SK-N-SH treated with all-trans-retinoic acid at 6 μM for 48 hours (cell line): ENCODE results near the gene JSRP1.

Experiments
- ATAC-seq: fragments of 200-7000 bp; cut with Tn5 transposase; 3 replicates; pipeline ENCODE4 v1.9.1; 2020; ENCODE audit warnings: mild to moderate bottlenecking, moderate library complexity
- ARNTL ChIP-seq: fragments of 450-650 bp; formaldehyde crosslinking; IDR thresholded peaks from 2 replicates; pipeline ENCODE4 v1.5.0; 2020; ENCODE audit warnings: low read depth, mild to moderate bottlenecking, moderate library complexity, borderline replicate concordance
- BACH2 ChIP-seq: fragments of 250-450 bp; sonication (Bioruptor Pico); IDR thresholded peaks from 2 replicates; pipeline ENCODE4 v1.9.0; 2021; ENCODE audit warnings: mild to moderate bottlenecking, borderline replicate concordance
- GLIS3 ChIP-seq: fragments of 250-450 bp; sonication (Bioruptor Pico); IDR thresholded peaks from 2 replicates; pipeline ENCODE4 v1.5.0; 2020; ENCODE audit warnings: mild to moderate bottlenecking, moderate library complexity
- ISL1 ChIP-seq: fragments of 250-450 bp; sonication (Bioruptor Pico); IDR thresholded peaks from 2 replicates; pipeline ENCODE4 v2.1.2; 2022; ENCODE audit warnings: mild to moderate bottlenecking, moderate library complexity
- OSR1 ChIP-seq: fragments of 250-450 bp; sonication (Bioruptor Pico); IDR thresholded peaks from 2 replicates; pipeline ENCODE4 v1.8.0; 2022; ENCODE audit warnings: moderate library complexity, mild to moderate bottlenecking, inconsistent platforms
- SNAI2 ChIP-seq: fragments of 250-450 bp; sonication (Bioruptor Pico); IDR thresholded peaks from 2 replicates; pipeline ENCODE4 v1.5.0; 2020; ENCODE audit warnings: mild to moderate bottlenecking, moderate library complexity
- TCF4 ChIP-seq: fragments of 250-450 bp; sonication (Bioruptor Pico); IDR thresholded peaks from 2 replicates; pipeline ENCODE4 v1.8.0; 2021; ENCODE audit warnings: mild to moderate bottlenecking, moderate library complexity, borderline replicate concordance
- TOX ChIP-seq: fragments of 250-450 bp; sonication (Bioruptor Pico); IDR thresholded peaks from 2 replicates; pipeline ENCODE4 v1.8.0; 2021; ENCODE audit warnings: mild to moderate bottlenecking, moderate library complexity, borderline replicate concordance
- TSHZ2 ChIP-seq: fragments of 250-450 bp; sonication (Bioruptor Pico); IDR thresholded peaks from 2 replicates; pipeline ENCODE4 v1.5.0; 2020; ENCODE audit warnings: mild to moderate bottlenecking, moderate library complexity
- ZC3H10 ChIP-seq: fragments of 250-450 bp; sonication (Bioruptor Pico); IDR thresholded peaks from 2 replicates; pipeline ENCODE4 v1.5.1; 2021; ENCODE audit warnings: mild to moderate bottlenecking, moderate library complexity
- ZFP3 ChIP-seq: fragments of 250-450 bp; sonication (Bioruptor Pico); IDR thresholded peaks from 2 replicates; pipeline ENCODE4 v1.5.0; 2020; ENCODE audit warnings: mild to moderate bottlenecking, moderate library complexity
- ZFP30 ChIP-seq: fragments of 450-650 bp; formaldehyde crosslinking; IDR thresholded peaks from 2 replicates; pipeline ENCODE4 v1.5.0; 2022; ENCODE audit warnings: mild to moderate bottlenecking, moderate library complexity
- ZNF565 ChIP-seq: fragments of 450-650 bp; formaldehyde crosslinking; conservative IDR thresholded peaks from 2 replicates; pipeline ENCODE4 v1.5.0; 2020; ENCODE audit warnings: low read depth, mild to moderate bottlenecking, moderate library complexity
- ZNF70 ChIP-seq: fragments of 450-650 bp; formaldehyde crosslinking; IDR thresholded peaks from 2 replicates; pipeline ENCODE4 v1.5.0; 2020; ENCODE audit warnings: mild to moderate bottlenecking, moderate library complexity
- ZNF8 ChIP-seq: fragments of 450-650 bp; formaldehyde crosslinking; IDR thresholded peaks from 2 replicates; pipeline ENCODE4 v1.5.0; 2020; ENCODE audit warnings: mild to moderate bottlenecking, moderate library complexity
- TF ChIP-seq, protein P1 (sequence below): fragments of 250-450 bp; sonication (Bioruptor Pico); IDR thresholded peaks from 2 replicates; pipeline ENCODE4 v1.5.1; 2020; ENCODE audit warnings: low read depth, mild to moderate bottlenecking, moderate library complexity
- TF ChIP-seq, protein P2 (sequence below): fragments of 250-450 bp; sonication (Bioruptor Pico); IDR thresholded peaks from 2 replicates; pipeline ENCODE4 v1.8.0; 2021; ENCODE audit warnings: low read depth, mild to moderate bottlenecking, moderate library complexity, borderline replicate concordance

The JSRP1 gene

GRCh38 chr19:2291185-2291751 lies 35.1 kb upstream of the JSRP1 start:
- TF ChIP-seq SNAI2 (CRISPR knock-in tag): no peak
- ATAC-seq: no peak

DNA sequence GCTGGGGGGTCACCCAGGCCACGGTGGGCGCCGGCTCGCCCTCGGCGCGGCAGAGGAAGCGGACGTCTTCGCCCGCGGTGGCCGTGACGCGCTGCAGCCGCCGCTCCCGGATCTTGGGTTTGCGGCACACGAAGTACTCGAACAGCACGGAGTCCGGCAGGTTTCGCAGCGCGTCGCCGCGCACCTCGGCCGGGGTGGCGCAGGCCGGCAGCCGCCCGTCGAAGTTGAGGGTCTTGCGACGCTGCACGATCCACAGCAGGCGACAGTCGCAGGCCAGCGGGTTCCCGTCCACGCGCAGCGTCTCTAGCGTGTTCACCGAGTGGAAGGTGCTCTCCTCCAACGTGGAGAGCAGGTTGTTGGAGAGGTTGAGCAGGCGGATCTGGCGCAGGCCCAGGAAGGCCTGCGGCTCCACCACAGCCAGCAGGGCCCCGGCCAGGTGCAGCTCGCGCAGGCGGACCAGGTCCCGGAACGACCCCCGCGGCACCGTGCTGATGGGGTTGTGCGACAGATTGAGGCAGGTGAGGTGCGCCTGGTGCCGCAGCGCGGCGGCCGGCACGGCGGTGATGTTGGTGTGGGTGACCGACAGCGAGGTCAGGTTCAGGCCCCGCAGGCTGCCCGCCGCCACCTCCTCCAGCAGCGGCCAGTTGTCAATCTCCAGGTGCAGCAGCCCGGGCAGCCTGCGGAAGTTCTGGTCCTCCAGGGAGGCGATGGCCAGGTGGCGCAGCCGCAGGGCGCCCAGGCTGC lies 34.4 kb upstream of the JSRP1 start:
- TF ChIP-seq ZNF565 (no peak), ZFP30 (CRISPR knock-in tag) (no peak), BACH2 (no peak), TCF4 (CRISPR knock-in tag) (no peak), OSR1 (CRISPR knock-in tag) (no peak), ISL1 (CRISPR knock-in tag) (no peak)
- TF ChIP-seq, protein P1, sequence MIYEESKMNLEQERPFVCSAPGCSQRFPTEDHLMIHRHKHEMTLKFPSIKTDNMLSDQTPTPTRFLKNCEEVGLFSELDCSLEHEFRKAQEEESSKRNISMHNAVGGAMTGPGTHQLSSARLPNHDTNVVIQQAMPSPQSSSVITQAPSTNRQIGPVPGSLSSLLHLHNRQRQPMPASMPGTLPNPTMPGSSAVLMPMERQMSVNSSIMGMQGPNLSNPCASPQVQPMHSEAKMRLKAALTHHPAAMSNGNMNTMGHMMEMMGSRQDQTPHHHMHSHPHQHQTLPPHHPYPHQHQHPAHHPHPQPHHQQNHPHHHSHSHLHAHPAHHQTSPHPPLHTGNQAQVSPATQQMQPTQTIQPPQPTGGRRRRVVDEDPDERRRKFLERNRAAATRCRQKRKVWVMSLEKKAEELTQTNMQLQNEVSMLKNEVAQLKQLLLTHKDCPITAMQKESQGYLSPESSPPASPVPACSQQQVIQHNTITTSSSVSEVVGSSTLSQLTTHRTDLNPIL (CRISPR knock-in tag): no peak
- no peak for ATAC-seq

- no peak for ATAC-seq
- TF ChIP-seq BACH2 (no peak), TSHZ2 (CRISPR knock-in tag) (no peak), GLIS3 (no peak), ARNTL (no peak)
Measured at GRCh38 chr19:2289714-2290435, 33.7 kb upstream of the JSRP1 start.

- no peak for ATAC-seq
- TF ChIP-seq ZFP3 (CRISPR knock-in tag) (no peak), ZNF565 (no peak), OSR1 (CRISPR knock-in tag) (no peak), ZNF8 (CRISPR knock-in tag) (no peak), ZC3H10 (no peak), GLIS3 (no peak), TOX (no peak), BACH2 (no peak), ARNTL (no peak), ZNF70 (CRISPR knock-in tag) (no peak)
- TF ChIP-seq, protein P2, sequence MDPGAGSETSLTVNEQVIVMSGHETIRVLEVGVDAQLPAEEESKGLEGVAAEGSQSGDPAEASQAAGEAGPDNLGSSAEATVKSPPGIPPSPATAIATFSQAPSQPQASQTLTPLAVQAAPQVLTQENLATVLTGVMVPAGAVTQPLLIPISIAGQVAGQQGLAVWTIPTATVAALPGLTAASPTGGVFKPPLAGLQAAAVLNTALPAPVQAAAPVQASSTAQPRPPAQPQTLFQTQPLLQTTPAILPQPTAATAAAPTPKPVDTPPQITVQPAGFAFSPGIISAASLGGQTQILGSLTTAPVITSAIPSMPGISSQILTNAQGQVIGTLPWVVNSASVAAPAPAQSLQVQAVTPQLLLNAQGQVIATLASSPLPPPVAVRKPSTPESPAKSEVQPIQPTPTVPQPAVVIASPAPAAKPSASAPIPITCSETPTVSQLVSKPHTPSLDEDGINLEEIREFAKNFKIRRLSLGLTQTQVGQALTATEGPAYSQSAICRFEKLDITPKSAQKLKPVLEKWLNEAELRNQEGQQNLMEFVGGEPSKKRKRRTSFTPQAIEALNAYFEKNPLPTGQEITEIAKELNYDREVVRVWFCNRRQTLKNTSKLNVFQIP (CRISPR knock-in tag): no peak
- TF ChIP-seq, protein P1 (CRISPR knock-in tag): no peak
Measured at GRCh38 chr19:2288818-2289713, 32.8 kb upstream of the JSRP1 start.
